HUES6 (cell line): ENCODE measurements around the gene CLASP1.
"Not testable (repeated sequence)": the region's sequence is repeated elsewhere in the genome, so short reads cannot be mapped to it uniquely, and the experiment has no call there.

Source experiments
- H3K27ac ChIP-seq: 2 replicates; pipeline ENCODE4 v1.7.0; 2013; ENCODE audit warnings: low read depth, mild to moderate bottlenecking, low read length, inconsistent platforms
- H3K27me3 ChIP-seq: 2 replicates; pipeline ENCODE4 v1.6.1; 2013; ENCODE audit warnings: low read length; ENCODE audit not compliant: control insufficient read depth, insufficient read depth
- H3K36me3 ChIP-seq: 2 replicates; pipeline ENCODE4 v1.6.1; 2013; ENCODE audit warnings: low read length; ENCODE audit not compliant: control insufficient read depth, insufficient read depth
- H3K4me1 ChIP-seq: 2 replicates; pipeline ENCODE4 v1.6.1; 2013; ENCODE audit warnings: low read length; ENCODE audit not compliant: control insufficient read depth, insufficient read depth
- H3K4me3 ChIP-seq: 2 replicates; pipeline ENCODE4 v1.5.1; 2013; ENCODE audit warnings: low read depth, low read length
- H3K9ac ChIP-seq: one replicate; pipeline ENCODE4 v1.6.1; 2013; ENCODE audit warnings: mild to moderate bottlenecking, low read length
- H3K9me3 ChIP-seq: 2 replicates; pipeline ENCODE4 v1.6.1; 2013; ENCODE audit warnings: low read depth, low read length; ENCODE audit not compliant: control insufficient read depth, insufficient read depth

Gene CLASP1

GRCh38 chr2:121561617-121562268 lies 87.5 kb downstream of the CLASP1 start:
- Histone ChIP-seq H3K9me3 (peaks cover 7% of the 10 kb centered on the region), H3K9ac (no peak overlapping the region)

GRCh38 chr2:121558329-121558728 lies 90.9 kb downstream of the CLASP1 start:
- H3K9ac ChIP-seq: no peak overlapping the region
- no peaks in the 10 kb centered on the region for H3K36me3 ChIP-seq
- H3K4me1 ChIP-seq: peaks cover 11% of the 10 kb centered on the region
- H3K27ac ChIP-seq: no peak overlapping the region
- H3K9me3 ChIP-seq: no peaks in the 10 kb centered on the region
- H3K27me3 ChIP-seq: no peaks in the 10 kb centered on the region
- H3K4me3 ChIP-seq: no peak overlapping the region

More at GRCh38 chr2:121561617-121562268, 87.5 kb downstream of the CLASP1 start:
- Histone ChIP-seq H3K4me3 (no peak overlapping the region), H3K27me3 (no peaks in the 10 kb centered on the region), H3K4me1 (0 out of 2 replicates have a peak, but pooled peaks cover 3% of the 10 kb centered on the region), H3K36me3 (no peaks in the 10 kb centered on the region), H3K27ac (no peak overlapping the region)

GRCh38 chr2:121555008-121555407 lies 94.3 kb downstream of the CLASP1 start:
- H3K4me3 ChIP-seq: no peak overlapping the region
- peak overlapping the region; percentile 62; the same call in 1 of the 2 replicates for H3K27ac ChIP-seq
- H3K36me3 ChIP-seq: no peaks in the 10 kb centered on the region
- peaks cover 11% of the 10 kb centered on the region for H3K4me1 ChIP-seq
- H3K27me3 ChIP-seq: no peaks in the 10 kb centered on the region
- H3K9me3 ChIP-seq: no peaks in the 10 kb centered on the region
- H3K9ac ChIP-seq: no peak overlapping the region

- not testable (repeated sequence) for H3K4me3 ChIP-seq, H3K27ac ChIP-seq, H3K9ac ChIP-seq, H3K9me3 ChIP-seq, H3K27me3 ChIP-seq, H3K36me3 ChIP-seq
- H3K4me1 ChIP-seq: peaks cover 11% of the 10 kb centered on the region
Measured at GRCh38 chr2:121552477-121553180, 96.6 kb downstream of the CLASP1 start.

- H3K27me3 ChIP-seq: no peaks in the 10 kb centered on the region
- no peak overlapping the region for H3K4me3 ChIP-seq
- no peak overlapping the region for H3K9ac ChIP-seq
- peaks cover 4% of the 10 kb centered on the region; the same call in 1 of the 2 replicates for H3K4me1 ChIP-seq
- peaks cover 2% of the 10 kb centered on the region; the same call in 1 of the 2 replicates for H3K9me3 ChIP-seq
- H3K36me3 ChIP-seq: no peaks in the 10 kb centered on the region
- H3K27ac ChIP-seq: no peak overlapping the region
Measured at GRCh38 chr2:121550669-121551068, 98.6 kb downstream of the CLASP1 start.

GRCh38 chr2:121547646-121548045 lies 101.6 kb downstream of the CLASP1 start:
- H3K4me3 ChIP-seq: no peak overlapping the region
- no peak overlapping the region for H3K9ac ChIP-seq
- H3K27ac ChIP-seq: no peak overlapping the region
- H3K27me3 ChIP-seq: no peaks in the 10 kb centered on the region
- peaks cover 15% of the 10 kb centered on the region for H3K4me1 ChIP-seq
- no peaks in the 10 kb centered on the region for H3K36me3 ChIP-seq
- H3K9me3 ChIP-seq: peaks cover 2% of the 10 kb centered on the region; the same call in 1 of the 2 replicates

GRCh38 chr2:121545913-121546312 lies 103.3 kb downstream of the CLASP1 start:
- Histone ChIP-seq H3K9me3 (peaks cover 2% of the 10 kb centered on the region; the same call in 1 of the 2 replicates), H3K4me1 (peaks cover 15% of the 10 kb centered on the region), H3K27ac (no peak overlapping the region), H3K4me3 (no peak overlapping the region), H3K36me3 (no peaks in the 10 kb centered on the region), H3K27me3 (no peaks in the 10 kb centered on the region), H3K9ac (no peak overlapping the region)

- Histone ChIP-seq H3K9ac (no peak overlapping the region), H3K4me3 (no peak overlapping the region), H3K9me3 (peaks cover 2% of the 10 kb centered on the region; the same call in 1 of the 2 replicates), H3K4me1 (peaks cover 15% of the 10 kb centered on the region), H3K36me3 (no peaks in the 10 kb centered on the region), H3K27me3 (no peaks in the 10 kb centered on the region), H3K27ac (no peak overlapping the region)
Measured at GRCh38 chr2:121545257-121545656, 104.0 kb downstream of the CLASP1 start.

GRCh38 chr2:121541495-121541894 lies 107.8 kb downstream of the CLASP1 start:
- Histone ChIP-seq H3K9me3 (no peaks in the 10 kb centered on the region), H3K27ac (no peak overlapping the region)

GRCh38 chr2:121539750-121540469 lies 109.4 kb downstream of the CLASP1 start:
- H3K4me3 ChIP-seq: no peak overlapping the region
- H3K27me3 ChIP-seq: no peaks in the 10 kb centered on the region
- H3K9me3 ChIP-seq: no peaks in the 10 kb centered on the region
- no peaks in the 10 kb centered on the region for H3K36me3 ChIP-seq
- no peak overlapping the region for H3K9ac ChIP-seq
- H3K27ac ChIP-seq: no peak overlapping the region
- peaks cover 10% of the 10 kb centered on the region; the same call in 1 of the 2 replicates for H3K4me1 ChIP-seq

More at GRCh38 chr2:121541495-121541894, 107.8 kb downstream of the CLASP1 start:
- peaks cover 14% of the 10 kb centered on the region; the same call in 1 of the 2 replicates for H3K4me1 ChIP-seq
- H3K36me3 ChIP-seq: no peaks in the 10 kb centered on the region
- no peaks in the 10 kb centered on the region for H3K27me3 ChIP-seq
- no peak overlapping the region for H3K4me3 ChIP-seq
- H3K9ac ChIP-seq: no peak overlapping the region
